AG09309 (cell line): ENCODE measurements around the gene MAP3K5.

Source experiments
- DNase-seq: peaks from one replicate; pipeline ENCODE4 v3.0.0-alpha.2; 2010; ENCODE audit warnings: low read depth
- H3K4me3 ChIP-seq: 2 replicates; pipeline ENCODE4 v1.5.1; 2011; ENCODE audit warnings: mild to moderate bottlenecking, low read depth, low read length, moderate library complexity; ENCODE audit not compliant: control insufficient read depth
- CTCF ChIP-seq: IDR thresholded peaks from 2 replicates; pipeline ENCODE4 v1.5.1; 2011; ENCODE audit warnings: mild to moderate bottlenecking, low read depth, low read length, inconsistent platforms; ENCODE audit not compliant: insufficient read depth, control insufficient read depth; ENCODE audit errors: missing control alignments

Gene MAP3K5

DNA sequence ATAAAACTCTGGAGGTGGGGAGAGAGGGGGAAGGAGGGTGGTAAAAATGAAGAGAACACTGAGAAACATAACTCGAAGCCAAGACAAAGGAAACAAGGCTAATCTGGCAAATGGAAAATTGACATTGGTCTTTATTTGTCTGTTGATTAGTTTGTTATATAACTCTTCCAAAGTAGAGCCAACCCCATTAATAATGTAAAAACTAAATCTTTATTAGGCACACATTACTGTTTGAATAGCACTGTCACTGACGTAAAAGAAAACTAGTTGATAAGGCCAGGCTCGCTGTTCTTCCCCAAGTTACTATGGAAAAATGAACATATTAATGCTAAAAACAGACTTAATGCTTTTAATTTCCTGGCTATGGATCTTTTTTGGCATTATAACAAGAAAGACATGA lies 110.0 kb downstream of the MAP3K5 start:
- H3K4me3 ChIP-seq = no peak overlapping the region
- no peak for DNase-seq
- TF ChIP-seq CTCF = no peak

DNA sequence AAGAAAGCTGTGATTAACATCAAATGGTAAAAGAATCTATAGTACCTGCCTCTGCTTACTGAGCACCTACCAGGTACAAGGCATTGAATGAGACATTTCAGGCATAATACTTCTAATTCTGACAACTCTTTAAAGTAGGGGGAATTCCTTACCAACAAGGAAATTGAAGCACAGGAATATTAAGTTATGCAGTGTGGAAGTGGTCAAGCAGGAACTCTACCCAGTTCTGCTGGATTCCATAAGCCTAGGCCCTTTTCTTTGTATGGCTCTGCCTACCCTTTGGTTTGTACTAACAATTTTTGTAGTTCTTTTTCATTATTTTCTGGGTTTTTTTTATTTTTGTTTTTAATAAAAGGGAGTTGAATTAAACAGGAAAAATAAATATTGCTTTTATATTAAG lies 114.5 kb downstream of the MAP3K5 start:
- TF ChIP-seq CTCF = no peak
- no peak overlapping the region for H3K4me3 ChIP-seq
- no peak for DNase-seq

- no peak for DNase-seq
- H3K4me3 ChIP-seq = no peak overlapping the region
- no peak for TF ChIP-seq CTCF
These were observed 114.9 kb downstream of the MAP3K5 start for GRCh38 chr6:136677344-136677743.

DNA sequence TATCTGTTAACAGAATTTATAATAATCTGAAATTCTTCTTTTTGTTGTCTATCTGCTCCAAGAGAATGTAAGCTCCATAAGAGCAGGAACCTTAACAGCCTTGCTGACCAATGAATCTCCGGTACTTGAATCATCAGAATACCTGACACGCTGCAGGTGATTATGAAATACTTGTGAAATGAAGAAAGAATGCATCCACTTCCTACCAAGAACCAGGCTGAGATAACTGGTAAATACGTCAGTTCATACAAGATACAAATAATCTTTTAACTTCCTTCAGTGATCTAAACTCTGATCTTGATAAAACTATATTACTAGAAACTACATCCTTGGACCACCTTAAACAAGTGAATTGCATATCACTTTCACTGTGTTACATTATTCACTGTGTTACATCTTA lies 116.2 kb downstream of the MAP3K5 start:
- DNase-seq = no peak
- TF ChIP-seq CTCF = no peak
- H3K4me3 ChIP-seq = no peak overlapping the region

DNA sequence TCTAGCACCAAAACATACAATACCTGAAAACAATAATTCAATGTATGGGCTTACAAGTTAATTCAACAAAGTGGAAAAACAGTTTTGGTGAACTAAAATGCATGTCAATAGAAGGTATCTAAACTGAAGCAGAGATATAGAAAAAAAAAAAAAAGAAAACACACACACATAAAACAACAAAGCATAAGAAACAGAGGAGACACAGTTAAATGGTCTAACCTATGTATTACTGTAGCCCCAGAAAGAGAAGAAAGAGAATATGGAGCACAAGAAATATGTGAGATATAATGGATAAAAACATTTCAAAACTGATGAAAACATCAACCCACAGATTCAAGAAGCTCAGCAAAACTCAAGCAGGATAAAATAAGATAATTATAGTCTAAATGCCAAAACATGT lies 118.7 kb downstream of the MAP3K5 start:
- H3K4me3 ChIP-seq = no peak overlapping the region
- no peak for TF ChIP-seq CTCF
- DNase-seq = no peak

DNA sequence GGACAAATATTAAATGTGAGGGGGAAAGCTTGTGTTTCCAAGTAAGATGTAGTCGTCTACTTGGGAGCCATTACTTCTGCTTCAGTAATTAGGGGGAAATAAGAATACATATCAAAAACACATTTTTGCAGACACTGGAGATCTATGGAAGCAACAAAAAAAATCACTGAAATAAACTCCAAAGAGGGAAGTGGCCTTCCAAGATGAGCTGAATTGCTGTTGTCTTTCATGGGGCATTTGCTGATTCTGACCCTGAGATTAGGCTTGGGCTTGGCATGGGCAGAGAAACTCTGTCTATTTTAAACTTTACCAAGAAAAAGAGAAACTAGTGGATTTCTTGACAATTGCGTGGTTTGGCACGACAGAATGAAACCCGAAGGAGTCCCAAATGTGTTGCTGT lies 120.1 kb downstream of the MAP3K5 start:
- no peak for TF ChIP-seq CTCF
- H3K4me3 ChIP-seq = no peak overlapping the region
- DNase-seq = no peak

GRCh38 chr6:136669299-136669699 lies 123.0 kb downstream of the MAP3K5 start:
- peak; percentile 82 for DNase-seq
- H3K4me3 ChIP-seq = no peak overlapping the region
- TF ChIP-seq CTCF = no peak
